Stimulated activated CD8-positive, alpha-beta memory T cell treated with anti-CD3 and anti-CD28 coated beads, Interleukin-7, amount 100 ng/mL, for 24 hours (primary cell): ENCODE data around the gene CCL20.

Experiments
- DNase-seq: peaks from one replicate; pipeline ENCODE4 v3.0.0-alpha.2; 2020; ENCODE audit warnings: low read depth

Gene CCL20

GRCh38 chr2:227804975-227805374 lies 8.7 kb upstream of the CCL20 start:
- no peak for DNase-seq

- no peak for DNase-seq
These were observed 8.1 kb upstream of the CCL20 start for GRCh38 chr2:227805578-227805977.

GRCh38 chr2:227808936-227809335 lies 4.7 kb upstream of the CCL20 start:
- DNase-seq: no peak

GRCh38 chr2:227812001-227812400 lies 1.6 kb upstream of the CCL20 start:
- no peak for DNase-seq

GRCh38 chr2:227813229-227813561 lies 447 bp upstream of the CCL20 start:
- DNase-seq: no peak

GRCh38 chr2:227815066-227815465 lies 1.4 kb downstream of the CCL20 start:
- no peak for DNase-seq

- no peak for DNase-seq
These were observed 3.1 kb downstream of the CCL20 start for GRCh38 chr2:227816507-227817294.

GRCh38 chr2:227817336-227817735 lies 3.7 kb downstream of the CCL20 start:
- DNase-seq: no peak

GRCh38 chr2:227817850-227818674 lies 4.4 kb downstream of the CCL20 start:
- DNase-seq: peak; percentile 34

- DNase-seq: no peak
These were observed 5.2 kb downstream of the CCL20 start for GRCh38 chr2:227818675-227819397.

GRCh38 chr2:227819398-227819697 lies 5.7 kb downstream of the CCL20 start:
- no peak for DNase-seq

GRCh38 chr2:227821043-227821942 lies 7.7 kb downstream of the CCL20 start:
- DNase-seq: no peak

GRCh38 chr2:227822416-227823003 lies 8.9 kb downstream of the CCL20 start:
- DNase-seq: no peak

GRCh38 chr2:227823922-227824321 lies 10.3 kb downstream of the CCL20 start:
- no peak for DNase-seq

- no peak for DNase-seq
These were observed 11.1 kb downstream of the CCL20 start for GRCh38 chr2:227824711-227825110.

- no peak for DNase-seq
These were observed 12.4 kb downstream of the CCL20 start for GRCh38 chr2:227826019-227826521.

- no peak for DNase-seq
These were observed 12.9 kb downstream of the CCL20 start for GRCh38 chr2:227826563-227826962.

GRCh38 chr2:227827143-227827542 lies 13.5 kb downstream of the CCL20 start:
- DNase-seq: no peak

- no peak for DNase-seq
These were observed 14.9 kb downstream of the CCL20 start for GRCh38 chr2:227828477-227828912.

- no peak for DNase-seq
These were observed 15.7 kb downstream of the CCL20 start for GRCh38 chr2:227829337-227829736.

- no peak for DNase-seq
These were observed 20.8 kb downstream of the CCL20 start for GRCh38 chr2:227834423-227834822.
